IPS-20b (cell line): ENCODE measurements around the gene CMKLR1.

Experiments
- H3K27ac ChIP-seq: one replicate; pipeline ENCODE4 v1.5.1; 2013; ENCODE audit warnings: low read length
- H3K27me3 ChIP-seq: 2 replicates; pipeline ENCODE4 v1.6.1; 2013; ENCODE audit warnings: mild to moderate bottlenecking, low read length, inconsistent platforms; ENCODE audit not compliant: insufficient read depth
- H3K36me3 ChIP-seq: 2 replicates; pipeline ENCODE4 v1.6.1; 2013; ENCODE audit warnings: low read depth, mild to moderate bottlenecking, inconsistent platforms, low read length, moderate library complexity; ENCODE audit not compliant: insufficient read depth
- H3K4me1 ChIP-seq: 2 replicates; pipeline ENCODE4 v1.6.1; 2013; ENCODE audit warnings: mild to moderate bottlenecking, control low read depth, inconsistent platforms, low read length, moderate library complexity; ENCODE audit not compliant: insufficient read depth
- H3K4me3 ChIP-seq: 2 replicates; pipeline ENCODE4 v1.5.1; 2013; ENCODE audit warnings: mild to moderate bottlenecking, low read length, inconsistent platforms
- H3K9ac ChIP-seq: 2 replicates; pipeline ENCODE4 v1.6.1; 2013; ENCODE audit warnings: low read depth, mild to moderate bottlenecking, inconsistent platforms, low read length, moderate library complexity
- H3K9me3 ChIP-seq: 2 replicates; pipeline ENCODE4 v1.6.1; 2013; ENCODE audit warnings: mild to moderate bottlenecking, low read depth, low read length, inconsistent platforms; ENCODE audit not compliant: insufficient read depth

CMKLR1 gene

DNA sequence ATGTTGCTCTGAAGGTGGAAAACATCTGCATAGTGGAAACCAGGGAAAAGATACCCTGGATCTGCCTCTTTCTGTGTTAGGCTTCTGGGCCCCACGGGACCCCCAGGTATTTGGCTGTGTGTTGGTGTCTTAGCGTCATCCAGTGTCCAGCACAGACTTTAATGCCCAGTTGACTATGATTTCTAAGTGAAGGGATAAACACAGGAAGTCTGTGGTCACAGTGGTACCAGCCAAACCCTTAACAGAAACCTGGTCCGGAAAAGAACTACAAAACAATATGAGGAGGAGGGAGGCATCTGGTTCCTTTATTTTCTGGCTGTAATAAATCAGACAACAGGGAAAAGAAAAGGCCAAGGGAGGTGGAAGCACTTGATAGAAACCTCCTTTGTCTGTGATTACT lies 56.4 kb downstream of the CMKLR1 start:
- no peak overlapping the region for H3K9ac ChIP-seq
- H3K36me3 ChIP-seq: no peaks in the 10 kb centered on the region
- no peak overlapping the region for H3K27ac ChIP-seq
- no peaks in the 10 kb centered on the region for H3K27me3 ChIP-seq
- H3K4me1 ChIP-seq: peaks cover 2% of the 10 kb centered on the region; the same call in 1 of the 2 replicates
- no peaks in the 10 kb centered on the region for H3K9me3 ChIP-seq
- no peak overlapping the region for H3K4me3 ChIP-seq

DNA sequence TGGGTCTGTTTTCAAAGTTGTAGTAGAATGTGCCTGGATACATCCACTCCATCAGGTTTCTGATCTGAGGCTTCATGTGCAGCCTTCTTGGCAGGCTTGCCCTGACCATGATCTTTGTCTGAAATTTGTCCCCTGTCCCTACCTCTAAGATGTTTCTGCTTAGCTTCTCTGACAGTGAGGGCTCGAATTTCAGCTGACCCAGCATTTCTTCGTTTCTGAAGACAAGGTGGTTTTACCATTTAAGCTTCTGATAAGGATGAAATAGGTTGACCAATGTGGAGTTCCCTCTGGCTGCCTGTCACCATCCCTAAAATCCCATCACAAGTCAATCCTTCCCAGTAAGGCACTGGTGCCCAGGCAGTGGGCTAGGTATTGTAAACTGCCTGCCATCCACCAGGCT lies 57.0 kb downstream of the CMKLR1 start:
- Histone ChIP-seq H3K27me3 (no peaks in the 10 kb centered on the region), H3K36me3 (no peaks in the 10 kb centered on the region), H3K9ac (no peak overlapping the region), H3K9me3 (no peaks in the 10 kb centered on the region), H3K4me1 (peaks cover 2% of the 10 kb centered on the region; the same call in 1 of the 2 replicates), H3K4me3 (no peak overlapping the region), H3K27ac (no peak overlapping the region)

DNA sequence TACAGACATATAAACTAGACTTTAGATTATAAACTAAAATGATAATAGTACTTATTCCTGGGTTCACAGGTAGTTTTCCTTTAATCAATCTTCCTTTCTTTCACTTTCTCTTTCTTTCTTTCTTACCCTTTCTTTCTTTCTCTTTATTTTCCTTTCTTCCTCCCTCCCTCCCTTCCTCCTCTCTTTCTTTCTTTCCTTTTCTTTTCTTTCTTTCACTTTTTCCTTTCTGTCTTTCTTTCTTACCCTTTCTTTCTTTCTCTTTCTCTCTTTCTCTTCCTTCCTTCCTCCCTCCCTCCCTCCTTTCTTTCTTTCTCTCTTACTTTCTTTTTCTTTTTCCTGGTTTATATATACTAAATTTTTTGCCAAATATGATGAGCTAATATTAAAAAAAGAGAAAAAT lies 61.5 kb downstream of the CMKLR1 start:
- Histone ChIP-seq H3K9me3 (no peaks in the 10 kb centered on the region), H3K27me3 (no peaks in the 10 kb centered on the region), H3K9ac (no peak overlapping the region)

DNA sequence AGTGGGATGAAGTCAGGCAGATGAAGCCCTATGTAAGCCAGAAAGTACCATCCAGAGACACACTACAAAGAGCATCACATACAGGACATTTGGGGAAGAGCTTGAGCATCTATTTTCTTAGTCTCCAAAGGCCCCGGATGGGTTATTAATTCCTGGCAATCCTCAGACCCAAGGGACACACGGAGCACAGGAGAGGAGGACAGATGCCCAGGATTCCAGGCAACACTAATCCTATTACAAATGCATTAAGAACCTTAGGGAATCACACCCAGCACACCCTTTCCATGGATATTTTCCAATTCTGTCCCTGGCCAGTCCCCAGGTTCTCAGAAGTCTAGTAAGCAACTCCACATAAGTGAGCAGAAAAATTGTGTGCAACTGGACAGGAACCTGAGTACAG lies 65.9 kb downstream of the CMKLR1 start:
- H3K27me3 ChIP-seq: no peaks in the 10 kb centered on the region
- H3K9me3 ChIP-seq: no peaks in the 10 kb centered on the region
- H3K27ac ChIP-seq: no peak overlapping the region
- H3K4me3 ChIP-seq: no peak overlapping the region
- H3K4me1 ChIP-seq: peaks cover 3% of the 10 kb centered on the region; the same call in 1 of the 2 replicates
- H3K9ac ChIP-seq: no peak overlapping the region
- H3K36me3 ChIP-seq: no peaks in the 10 kb centered on the region

More for the DNA sequence above, 61.5 kb downstream of the CMKLR1 start:
- Histone ChIP-seq H3K4me1 (peaks cover 3% of the 10 kb centered on the region; the same call in 1 of the 2 replicates), H3K27ac (no peak overlapping the region), H3K36me3 (no peaks in the 10 kb centered on the region), H3K4me3 (no peak overlapping the region)

DNA sequence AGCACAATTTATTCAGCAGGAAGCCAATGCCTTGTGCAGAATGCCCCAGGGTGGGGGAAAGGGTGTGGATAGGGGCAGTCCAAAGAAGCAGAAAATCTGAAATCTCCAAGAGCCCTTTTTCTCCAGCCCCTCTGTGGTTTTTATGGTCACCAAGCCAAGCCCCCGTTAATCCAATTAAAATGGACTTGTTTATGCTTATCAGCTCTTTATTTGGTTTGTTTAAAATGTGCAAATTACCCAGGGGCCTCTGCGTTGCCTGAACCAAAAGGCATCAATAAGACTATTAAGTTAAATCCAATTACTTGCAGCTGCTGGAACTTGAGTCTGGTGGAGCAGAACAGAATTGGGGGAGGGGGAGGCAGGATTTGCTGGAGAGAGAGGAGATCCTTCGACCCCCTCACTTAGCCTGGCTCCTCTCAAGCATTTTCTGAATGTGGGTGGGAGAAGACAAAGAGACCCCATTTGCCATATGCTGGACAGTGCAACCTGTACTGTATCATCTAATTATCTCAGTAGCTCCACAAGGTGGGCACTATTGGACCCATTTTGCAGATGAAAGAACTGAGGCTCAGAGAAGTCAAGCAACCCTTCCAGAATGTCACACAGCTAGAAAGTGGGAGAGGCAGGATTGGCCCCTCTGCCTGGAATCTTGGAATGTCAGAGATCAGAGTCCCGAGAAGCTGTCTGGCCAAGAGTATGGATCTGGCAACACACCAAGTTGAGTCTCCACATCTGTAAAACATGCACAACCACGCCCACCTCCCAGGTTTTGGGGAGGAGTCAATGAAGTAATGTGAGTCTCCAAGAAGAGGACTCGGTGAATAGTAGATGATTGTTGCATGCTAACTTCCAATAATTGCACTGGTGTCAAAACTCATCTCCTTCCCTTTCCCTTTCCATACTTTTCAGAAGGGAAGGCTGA lies 66.9 kb downstream of the CMKLR1 start:
- Histone ChIP-seq H3K4me3 (no peak overlapping the region), H3K4me1 (peaks cover 3% of the 10 kb centered on the region; the same call in 1 of the 2 replicates), H3K27ac (no peak overlapping the region), H3K9me3 (no peaks in the 10 kb centered on the region; the same call in 1 of the 2 replicates), H3K9ac (no peak overlapping the region), H3K36me3 (no peaks in the 10 kb centered on the region), H3K27me3 (no peaks in the 10 kb centered on the region)

DNA sequence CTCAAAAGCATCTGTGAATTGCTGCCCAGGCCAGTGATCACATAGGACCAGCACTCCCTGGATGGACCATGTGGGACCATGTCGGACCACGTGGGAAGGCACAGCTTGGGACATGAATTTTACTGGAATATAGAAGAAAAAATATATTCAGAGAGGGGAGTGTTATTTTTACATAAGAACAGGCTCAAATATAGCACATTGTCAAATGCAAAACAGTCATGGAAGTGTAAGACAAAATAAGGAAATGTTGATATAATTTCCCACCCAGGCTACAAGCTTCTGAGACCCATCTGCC lies 68.3 kb downstream of the CMKLR1 start:
- Histone ChIP-seq H3K4me1 (peaks cover 3% of the 10 kb centered on the region; the same call in 1 of the 2 replicates), H3K9ac (no peak overlapping the region), H3K4me3 (no peak overlapping the region), H3K9me3 (no peaks in the 10 kb centered on the region; the same call in 1 of the 2 replicates), H3K27ac (no peak overlapping the region), H3K36me3 (no peaks in the 10 kb centered on the region), H3K27me3 (no peaks in the 10 kb centered on the region)

DNA sequence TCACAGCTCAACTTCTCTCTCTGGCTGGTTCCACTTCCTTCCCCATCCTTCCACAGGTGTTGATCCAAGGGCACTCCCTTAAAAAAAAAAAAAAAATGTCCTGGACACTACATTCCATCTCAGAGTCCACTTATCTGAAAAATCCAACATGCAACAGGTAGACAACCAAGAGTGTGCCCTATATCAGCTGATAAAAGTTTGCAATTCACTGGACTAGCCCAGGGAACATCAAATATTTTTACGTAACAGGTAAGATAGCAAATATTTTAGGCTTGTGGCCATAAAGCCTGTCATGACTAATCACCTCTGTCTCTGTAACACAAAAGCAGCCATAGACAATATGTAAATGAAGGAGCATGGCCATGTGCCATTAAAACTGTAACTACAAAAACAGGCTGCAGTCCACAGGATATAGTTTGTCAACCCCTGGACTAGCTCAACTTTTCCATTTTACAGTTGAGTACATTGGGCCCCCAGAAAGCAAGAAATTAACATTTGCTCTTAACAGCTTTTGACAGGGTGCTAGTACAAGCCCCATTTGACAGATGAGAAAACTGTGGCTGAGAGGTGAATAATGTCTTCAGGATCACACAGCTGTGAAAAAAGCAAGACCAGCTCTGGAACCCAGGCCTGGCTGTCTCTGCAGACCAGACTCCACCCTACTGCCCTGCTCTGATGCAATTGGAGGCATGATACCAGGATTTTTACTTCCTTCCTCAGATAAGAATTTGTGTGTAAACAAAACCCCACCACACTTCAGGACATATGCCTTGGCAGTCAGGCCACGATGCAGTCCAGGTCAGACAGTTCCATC lies 68.9 kb downstream of the CMKLR1 start:
- Histone ChIP-seq H3K27ac (no peak overlapping the region), H3K27me3 (no peaks in the 10 kb centered on the region), H3K4me3 (no peak overlapping the region), H3K9me3 (no peaks in the 10 kb centered on the region; the same call in 1 of the 2 replicates), H3K4me1 (no peaks in the 10 kb centered on the region; the same call in 1 of the 2 replicates), H3K9ac (no peak overlapping the region), H3K36me3 (no peaks in the 10 kb centered on the region)

DNA sequence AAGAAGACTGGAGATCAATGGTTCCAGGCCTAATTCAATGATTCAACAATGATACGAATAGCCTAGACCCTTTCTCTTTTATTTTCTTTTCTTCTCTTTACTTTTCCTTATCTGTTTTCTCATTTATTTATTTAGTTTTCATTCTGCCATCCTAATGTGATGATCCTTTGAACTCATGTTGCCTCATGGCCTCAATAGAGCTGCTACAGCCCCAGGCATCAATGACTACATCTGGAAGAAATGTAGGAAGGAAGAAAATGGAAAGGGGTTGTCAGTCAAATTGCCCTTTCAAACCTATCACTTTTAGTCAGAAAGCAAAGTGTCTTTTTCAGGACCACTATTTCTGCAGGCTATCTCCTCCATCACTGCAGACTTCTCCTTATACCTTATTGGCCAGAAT lies 69.9 kb downstream of the CMKLR1 start:
- Histone ChIP-seq H3K4me1 (no peaks in the 10 kb centered on the region), H3K9me3 (no peaks in the 10 kb centered on the region; the same call in 1 of the 2 replicates), H3K36me3 (no peaks in the 10 kb centered on the region), H3K9ac (no peak overlapping the region), H3K4me3 (no peak overlapping the region), H3K27me3 (no peaks in the 10 kb centered on the region), H3K27ac (no peak overlapping the region)

DNA sequence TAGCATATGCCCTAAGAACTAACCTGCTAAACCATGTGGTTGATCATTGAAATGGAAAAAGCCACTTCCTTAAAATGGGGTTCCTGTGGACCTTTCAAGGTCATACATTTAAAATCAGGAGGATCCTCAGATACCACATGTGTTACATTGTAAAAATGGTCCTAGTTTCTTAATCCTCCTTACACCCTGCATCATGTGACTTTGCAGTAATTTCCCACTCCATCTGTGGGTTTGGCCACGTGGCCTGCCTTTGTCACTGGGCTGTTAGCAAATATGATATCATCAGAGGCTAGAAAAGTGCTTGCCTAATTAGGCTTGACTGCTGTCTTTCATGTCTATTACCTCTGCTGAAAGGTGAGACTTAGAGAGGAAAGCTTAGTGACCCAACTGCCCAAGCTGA lies 70.7 kb downstream of the CMKLR1 start:
- H3K9me3 ChIP-seq: no peaks in the 10 kb centered on the region; the same call in 1 of the 2 replicates
- no peaks in the 10 kb centered on the region for H3K36me3 ChIP-seq
- H3K9ac ChIP-seq: no peak overlapping the region
- no peaks in the 10 kb centered on the region for H3K27me3 ChIP-seq
- H3K4me1 ChIP-seq: peaks cover 2% of the 10 kb centered on the region; the same call in 1 of the 2 replicates
- H3K27ac ChIP-seq: no peak overlapping the region
- no peak overlapping the region for H3K4me3 ChIP-seq

DNA sequence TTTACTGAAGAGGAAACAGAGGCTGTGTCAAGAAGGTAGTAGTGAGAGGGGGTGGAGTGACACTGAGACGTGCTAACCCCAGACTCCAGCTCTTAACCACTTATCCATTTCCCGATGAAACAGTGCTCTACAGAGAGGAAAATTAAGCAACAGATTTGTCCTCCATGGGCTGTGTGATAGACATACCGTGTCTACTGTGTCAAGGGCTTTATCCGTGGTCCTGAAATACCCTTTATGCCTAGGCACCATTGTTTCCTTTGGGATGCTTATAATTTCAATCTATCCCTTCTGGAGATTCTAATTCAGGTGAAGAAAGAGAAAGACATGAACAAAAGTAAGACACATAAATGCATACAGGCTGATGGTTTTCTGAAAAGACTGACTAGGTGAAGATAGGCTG lies 71.7 kb downstream of the CMKLR1 start:
- Histone ChIP-seq H3K27me3 (no peaks in the 10 kb centered on the region), H3K4me3 (no peak overlapping the region), H3K9me3 (no peaks in the 10 kb centered on the region; the same call in 1 of the 2 replicates), H3K9ac (no peak overlapping the region), H3K27ac (no peak overlapping the region), H3K4me1 (peaks cover 2% of the 10 kb centered on the region; the same call in 1 of the 2 replicates), H3K36me3 (no peaks in the 10 kb centered on the region)

DNA sequence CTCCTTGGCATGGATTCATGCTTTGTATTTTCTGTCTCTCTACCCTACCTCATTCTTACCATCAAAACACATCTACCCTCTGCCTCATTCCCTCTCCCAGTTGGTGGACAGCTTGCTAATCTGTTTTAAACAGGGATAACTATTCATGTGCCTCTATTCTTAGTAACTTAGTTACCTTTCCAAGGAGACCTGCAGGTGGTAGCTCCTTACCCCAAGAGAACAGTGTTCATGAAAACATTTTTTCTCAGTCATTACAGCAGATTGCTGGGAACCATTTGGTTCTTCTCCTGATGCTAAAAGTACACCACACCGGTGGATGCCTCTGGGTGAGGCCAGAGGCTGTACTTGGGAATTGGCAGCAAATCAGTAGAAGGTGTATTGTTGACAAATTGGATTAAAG lies 73.0 kb downstream of the CMKLR1 start:
- H3K4me1 ChIP-seq: peaks cover 2% of the 10 kb centered on the region; the same call in 1 of the 2 replicates
- H3K9me3 ChIP-seq: peaks cover 9% of the 10 kb centered on the region
- H3K9ac ChIP-seq: no peak overlapping the region
- H3K27me3 ChIP-seq: no peaks in the 10 kb centered on the region
- H3K36me3 ChIP-seq: no peaks in the 10 kb centered on the region
- H3K27ac ChIP-seq: no peak overlapping the region
- no peak overlapping the region for H3K4me3 ChIP-seq
